Measurements from ENCODE around the gene TAP2. TPM values are rescaled to one million over a fixed set of nuclear protein-coding genes. Genes with fewer than 3 reads are reported as not detected.
"Not testable (repeated sequence)": the region's sequence is repeated elsewhere in the genome, so short reads cannot be mapped to it uniquely, and the experiment has no call there.

The TAP2 gene
- total and polyA plus RNA-seq, 2 of the 13 experiments (the other 11 are each of a cell fraction or from before 2014, with no cell fraction given): 10.3 to 17.6 TPM

DNA sequence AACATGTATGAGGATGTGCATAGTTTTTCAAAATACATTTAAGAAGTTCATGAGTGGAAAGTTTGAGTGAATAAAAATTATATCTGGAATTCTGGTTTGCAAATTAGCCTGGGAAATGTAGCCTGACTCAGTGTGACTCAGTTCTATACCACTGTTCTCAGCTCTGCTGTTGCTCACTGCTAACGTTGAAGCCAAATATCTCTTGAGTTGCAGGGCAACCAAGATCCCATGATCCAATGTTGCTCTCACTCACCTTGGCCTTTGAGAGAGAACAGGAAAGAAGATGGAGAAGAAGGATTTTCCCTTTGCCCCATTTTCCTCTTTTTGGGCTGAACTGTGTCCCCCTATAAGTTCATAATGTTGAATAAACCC lies 44.3 kb upstream of the TAP2 start:
- Histone ChIP-seq H3K4me1 (ENCODE audit: insufficient read depth, low read length) (no peaks in the 10 kb centered on the region), H4K20me1 (ENCODE audit: insufficient read depth, low read length) (no peaks in the 10 kb centered on the region), H3K79me2 (ENCODE audit: insufficient read depth, low read length) (no peaks in the 10 kb centered on the region), H3K4me2 (ENCODE audit: low read depth, low read length) (no peak overlapping the region), H3K9me3 (ENCODE audit: low read length) (no peaks in the 10 kb centered on the region), H3K4me3 (replicated peaks in 1 of 3; ENCODE audit: insufficient read depth in 1 of 3, low read depth in 2 of 3, low read length in 3 of 3) (no peak overlapping the region), H2AFZ (ENCODE audit: low read length) (no peak overlapping the region), H3K27me3 (ENCODE audit: control insufficient read depth in 1 of 2, insufficient read depth in 2 of 2, low read length in 2 of 2) (peaks cover 0 to 34% of the 10 kb centered on the region in 2 experiments; a peak in 2 of 5 replicates), H3K36me3 (replicated peaks in 1 of 2; ENCODE audit: control insufficient read depth in 1 of 2, insufficient read depth in 2 of 2, low read length in 2 of 2) (no peaks in the 10 kb centered on the region), H3K27ac (ENCODE audit: extremely low read length, insufficient read depth, low read length) (no peak overlapping the region), H3K9ac (ENCODE audit: insufficient read depth, low read depth, low read length) (no peak overlapping the region)
- in situ Hi-C loops (cut with HindIII; ENCODE audit: extremely low pct_ligation_motif_present, low pct_unique_long_range_greater_than_20kb) (no loop called here), intact Hi-C loops (cut with micrococcal nuclease; ENCODE audit: unreplicated experiment) (no loop called here)
- CTCF ChIA-PET (ENCODE audit: low intra/inter-chr PET ratio, low total read pairs): interaction anchor here (1.3 kb wide), 1 partner anchor 102 kb away, joined by 3 read pairs; no protein-coding TSS in a partner anchor
- TF ChIP-seq NR3C1 (CRISPR knock-in tag; IDR thresholded peaks at IDR 0.05): no peak
- no peak for TF ChIP-seq NCOA2 (CRISPR knock-in tag; IDR thresholded peaks at IDR 0.05)
- no peak for TF ChIP-seq CCDC6 (CRISPR knock-in tag; IDR thresholded peaks at IDR 0.05)
- TF ChIP-seq, protein P1, sequence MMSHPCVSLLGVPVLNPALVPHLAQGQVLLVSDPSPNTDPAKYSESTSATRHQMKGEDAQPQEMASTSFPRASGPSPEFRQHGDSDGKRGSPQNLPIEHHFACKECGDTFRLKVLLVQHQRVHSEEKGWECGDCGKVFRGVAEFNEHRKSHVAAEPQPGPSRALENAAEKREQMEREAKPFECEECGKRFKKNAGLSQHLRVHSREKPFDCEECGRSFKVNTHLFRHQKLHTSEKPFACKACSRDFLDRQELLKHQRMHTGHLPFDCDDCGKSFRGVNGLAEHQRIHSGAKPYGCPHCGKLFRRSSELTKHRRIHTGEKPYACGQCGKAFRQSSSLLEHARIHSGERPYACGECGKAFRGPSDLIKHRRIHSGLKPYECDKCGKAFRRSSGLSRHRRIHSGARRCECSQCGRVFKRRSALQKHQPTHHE (CRISPR knock-in tag; IDR thresholded peaks at IDR 0.05; ENCODE audit: borderline replicate concordance): no peak
- TF ChIP-seq, protein P2, sequence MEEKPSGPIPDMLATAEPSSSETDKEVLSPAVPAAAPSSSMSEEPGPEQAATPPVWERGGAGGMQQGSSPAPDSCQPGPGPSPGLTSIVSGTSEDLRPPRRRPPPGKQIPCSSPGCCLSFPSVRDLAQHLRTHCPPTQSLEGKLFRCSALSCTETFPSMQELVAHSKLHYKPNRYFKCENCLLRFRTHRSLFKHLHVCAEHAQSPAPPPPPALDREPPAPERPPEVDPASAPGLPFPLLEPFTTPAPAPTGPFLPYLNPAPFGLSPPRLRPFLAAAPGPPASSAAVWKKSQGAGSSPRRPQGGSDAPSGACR (CRISPR knock-in tag; IDR thresholded peaks at IDR 0.05): no peak
- TF ChIP-seq, protein P3, sequence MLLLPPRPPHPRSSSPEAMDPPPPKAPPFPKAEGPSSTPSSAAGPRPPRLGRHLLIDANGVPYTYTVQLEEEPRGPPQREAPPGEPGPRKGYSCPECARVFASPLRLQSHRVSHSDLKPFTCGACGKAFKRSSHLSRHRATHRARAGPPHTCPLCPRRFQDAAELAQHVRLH (CRISPR knock-in tag; IDR thresholded peaks at IDR 0.05; ENCODE audit: borderline replicate concordance, low read depth): no peak
- POLR2A ChIA-PET: no interaction called here
- 11% methylated on average over 1 of the region's 1 CpG for WGBS (ENCODE audit: low lambda C conversion rate)
- DNase-seq (ENCODE audit: low spot score): no peak
- no TSS peak for BruUV-seq (replicated peaks)
- FAIRE-seq: no peak
- no peak for ATAC-seq

DNA sequence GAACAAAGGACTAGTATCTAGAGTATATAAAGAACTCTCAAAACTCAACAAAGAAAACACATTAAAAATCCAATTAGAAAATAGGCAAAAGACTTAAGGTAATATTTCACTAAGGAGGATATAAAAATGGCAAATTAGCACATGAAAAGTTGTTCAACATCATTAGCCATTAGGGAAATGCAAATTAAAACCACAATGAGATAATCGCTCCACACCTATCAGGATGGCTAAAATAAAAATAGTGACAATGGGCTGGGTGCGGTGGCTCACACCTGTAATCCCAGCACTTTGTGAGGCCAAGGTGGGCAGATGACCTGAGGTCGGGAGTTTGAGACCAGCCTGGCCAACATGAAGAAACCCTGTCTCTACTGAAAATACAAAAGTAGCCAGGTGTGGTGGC lies 42.4 kb upstream of the TAP2 start:
- H3K27me3 ChIP-seq (ENCODE audit: control insufficient read depth in 1 of 2, insufficient read depth in 2 of 2, low read length in 2 of 2): peaks cover 0 to 21% of the 10 kb centered on the region in 2 experiments; a peak in 1 of 5 replicates
- H3K9ac ChIP-seq (ENCODE audit: insufficient read depth, low read depth, low read length); BruUV-seq (replicated peaks); H2AFZ ChIP-seq (ENCODE audit: low read length); in situ Hi-C loops (cut with HindIII; ENCODE audit: extremely low pct_ligation_motif_present, low pct_unique_long_range_greater_than_20kb); DNase-seq (ENCODE audit: low spot score); H3K79me2 ChIP-seq (ENCODE audit: insufficient read depth, low read length); H3K9me3 ChIP-seq (ENCODE audit: low read length); ATAC-seq; POLR2A ChIA-PET; H3K36me3 ChIP-seq (replicated peaks in 1 of 2; ENCODE audit: control insufficient read depth in 1 of 2, insufficient read depth in 2 of 2, low read length in 2 of 2); H3K27ac ChIP-seq (ENCODE audit: extremely low read length, insufficient read depth, low read length); intact Hi-C loops (cut with micrococcal nuclease; ENCODE audit: unreplicated experiment); CTCF ChIA-PET (ENCODE audit: low intra/inter-chr PET ratio, low total read pairs); H3K4me2 ChIP-seq (ENCODE audit: low read depth, low read length); H3K4me3 ChIP-seq (replicated peaks in 1 of 3; ENCODE audit: insufficient read depth in 1 of 3, low read depth in 2 of 3, low read length in 3 of 3); H4K20me1 ChIP-seq (ENCODE audit: insufficient read depth, low read length); FAIRE-seq; H3K4me1 ChIP-seq (ENCODE audit: insufficient read depth, low read length): not testable (repeated sequence)
- 39% methylated on average over 3 of the region's 3 CpGs for whole genome bisulfite sequencing (ENCODE audit: low lambda C conversion rate)
